Mammary epithelial cell (primary cell): ENCODE results near the gene PHC3.

Experiments used
- CTCF ChIP-seq, 2 donors: IDR thresholded peaks in 1 of 2; conservative IDR thresholded peaks in 1 of 2; 2 replicates each; pipeline ENCODE4 v1.5.1; 2011 to 2012; ENCODE audit warnings: inconsistent platforms in 2 of 2, low read length in 2 of 2, mild to moderate bottlenecking in 2 of 2, control low read depth in 1 of 2, low read depth in 1 of 2; ENCODE audit not compliant: insufficient read depth in 1 of 2; ENCODE audit errors: extremely low read depth in 1 of 2
- EZH2 ChIP-seq: IDR thresholded peaks from 2 replicates; pipeline ENCODE4 v1.6.1; 2012; ENCODE audit warnings: low read length, inconsistent platforms, borderline replicate concordance

- TF ChIP-seq CTCF (conservative IDR thresholded peaks at IDR 0.05 in 1 of 2, IDR thresholded peaks at IDR 0.05 in 1 of 2; ENCODE audit: extremely low read depth in 1 of 2, insufficient read depth in 1 of 2, low read depth in 1 of 2, low read length in 2 of 2), result no peak
- TF ChIP-seq EZH2, result no peak
Measured at GRCh38 chr3:170058127-170058526, 123.4 kb downstream of the PHC3 start.
